Neutrophil (primary cell): ENCODE measurements around the gene ZNF20.

ENCODE experiments used
- H3K27ac ChIP-seq: fragments of 200-600 bp; sonication (generic); 2 replicates; pipeline ENCODE4 v1.5.1; 2016; ENCODE audit warnings: mild to moderate bottlenecking, moderate library complexity
- H3K27me3 ChIP-seq: fragments of 200-600 bp; sonication (generic); 2 replicates; pipeline ENCODE4 v1.6.0; 2016; ENCODE audit warnings: mild to moderate bottlenecking
- H3K36me3 ChIP-seq: fragments of 200-600 bp; sonication (generic); 2 replicates; pipeline ENCODE4 v1.5.1; 2017
- H3K4me1 ChIP-seq, 2 experiments: fragments of 200-600 bp in 1 of 2; sonication (generic) in 1 of 2; 1 replicate in 1 of 2; 2 replicates in 1 of 2; pipeline versions ENCODE4 v1.5.1 to v1.6.1; 2013 to 2016; ENCODE audit warnings: low read depth in 1 of 2, low read length in 1 of 2, mild to moderate bottlenecking in 1 of 2, moderate library complexity in 1 of 2; ENCODE audit not compliant: control insufficient read depth in 1 of 2, insufficient read depth in 1 of 2
- H3K4me3 ChIP-seq, 2 experiments: fragments of 200-600 bp in 1 of 2; sonication (generic) in 1 of 2; 1 replicate in 1 of 2; 2 replicates in 1 of 2; pipeline ENCODE4 v1.5.1; 2013 to 2016; ENCODE audit warnings: low read depth in 1 of 2, low read length in 1 of 2, mild to moderate bottlenecking in 1 of 2, moderate library complexity in 1 of 2
- H3K9me3 ChIP-seq: fragments of 200-600 bp; sonication (generic); 2 replicates; pipeline ENCODE4 v1.5.1; 2016
- CTCF ChIP-seq: fragments of 200-600 bp; sonication (generic); IDR thresholded peaks from 2 replicates; pipeline ENCODE4 v1.5.1; 2016; ENCODE audit warnings: antibody characterized with exemption

The ZNF20 gene

GRCh38 chr19:12139885-12140544, at the start of gene ZNF20:
TSS of gene ZNF20 (minus strand) at chr19:12140350. CDS start at chr19:12140182, 168 bp downstream.
- H3K4me3 ChIP-seq: peak within 1 kb of the TSS; percentile 91 to 97
- no peaks in the 10 kb centered on the region for H3K27me3 ChIP-seq
- peaks cover 21% of the 10 kb centered on the region for H3K36me3 ChIP-seq
- H3K27ac ChIP-seq: peak within 1 kb of the TSS; percentile 77
- peak; percentile 48 for TF ChIP-seq CTCF
- H3K4me1 ChIP-seq: peaks cover 22 to 23% of the 10 kb centered on the region in 2 experiments
- peaks cover 4% of the 10 kb centered on the region for H3K9me3 ChIP-seq

GRCh38 chr19:12187625-12188024, 47.5 kb upstream of the ZNF20 start:
- Histone ChIP-seq H3K36me3 (peaks cover 28% of the 10 kb centered on the region), H3K27me3 (no peaks in the 10 kb centered on the region), H3K27ac (no peak overlapping the region), H3K4me3 (no peak overlapping the region), H3K9me3 (peaks cover 83% of the 10 kb centered on the region), H3K4me1 (no peaks in the 10 kb centered on the region)
- no peak for TF ChIP-seq CTCF

GRCh38 chr19:12180377-12180776, 40.2 kb upstream of the ZNF20 start:
- no peak for TF ChIP-seq CTCF

GRCh38 chr19:12166626-12167025, 26.5 kb upstream of the ZNF20 start:
- H3K27ac ChIP-seq: no peak overlapping the region
- H3K36me3 ChIP-seq: peaks cover 33% of the 10 kb centered on the region
- H3K27me3 ChIP-seq: no peaks in the 10 kb centered on the region
- H3K9me3 ChIP-seq: no peaks in the 10 kb centered on the region
- no peak overlapping the region for H3K4me3 ChIP-seq
- peaks cover 13 to 19% of the 10 kb centered on the region in 2 experiments for H3K4me1 ChIP-seq
- TF ChIP-seq CTCF: no peak

More at GRCh38 chr19:12180377-12180776, 40.2 kb upstream of the ZNF20 start:
- Histone ChIP-seq H3K27me3 (no peaks in the 10 kb centered on the region), H3K9me3 (peaks cover 46% of the 10 kb centered on the region), H3K27ac (no peak overlapping the region), H3K4me1 (no peaks in the 10 kb centered on the region), H3K4me3 (no peak overlapping the region), H3K36me3 (peaks cover 7% of the 10 kb centered on the region)

- no peaks in the 10 kb centered on the region for H3K9me3 ChIP-seq
- H3K27ac ChIP-seq: peak overlapping the region; percentile 87
- peaks cover 8% of the 10 kb centered on the region for H3K36me3 ChIP-seq
- H3K27me3 ChIP-seq: no peaks in the 10 kb centered on the region
- no peak for TF ChIP-seq CTCF
- peaks cover 13 to 19% of the 10 kb centered on the region in 2 experiments for H3K4me1 ChIP-seq
- H3K4me3 ChIP-seq: peak overlapping the region; percentile 63 to 88
These were observed 23.7 kb upstream of the ZNF20 start for GRCh38 chr19:12163826-12164225.
